Natural killer cell (primary cell): ENCODE measurements around the gene SELE. TPM values are rescaled to one million over a fixed set of nuclear protein-coding genes. Genes with fewer than 3 reads are reported as not detected.
"Not testable (repeated sequence)": the region's sequence is repeated elsewhere in the genome, so short reads cannot be mapped to it uniquely, and the experiment has no call there.

Experiments used
- ATAC-seq, 3 donors: fragments of 150-1000 bp in 2 of 3; fragments of 200-7000 bp in 1 of 3; cut with Tn5 transposase; 1 replicate in 1 of 3; 2 replicates in 2 of 3; pipeline ENCODE4 v1.10.0; 2021; ENCODE audit warnings: mild to moderate bottlenecking in 2 of 3, moderate library complexity in 2 of 3
- DNase-seq, 2 donors: peaks; one replicate each; pipeline versions ENCODE4 v3.0.0 to v3.0.0-alpha.2; 2013 to 2021; ENCODE audit warnings: mixed read lengths in 1 of 2
- H3K27ac ChIP-seq: one replicate; pipeline ENCODE4 v1.5.1; 2013; ENCODE audit warnings: mild to moderate bottlenecking, low read length
- H3K27me3 ChIP-seq: one replicate; pipeline ENCODE4 v1.6.1; 2013; ENCODE audit warnings: low read length; ENCODE audit not compliant: control insufficient read depth, insufficient read depth
- H3K36me3 ChIP-seq: one replicate; pipeline ENCODE4 v1.6.1; 2013; ENCODE audit warnings: low read length; ENCODE audit not compliant: control insufficient read depth, insufficient read depth
- H3K4me1 ChIP-seq: one replicate; pipeline ENCODE4 v1.6.1; 2013; ENCODE audit warnings: low read length; ENCODE audit not compliant: control insufficient read depth, insufficient read depth
- H3K4me3 ChIP-seq: one replicate; pipeline ENCODE4 v1.5.1; 2013; ENCODE audit warnings: low read length
- H3K9me3 ChIP-seq: one replicate; pipeline ENCODE4 v1.6.1; 2013; ENCODE audit warnings: low read length; ENCODE audit not compliant: control insufficient read depth, insufficient read depth
- H3K27ac Mint-ChIP-seq, 2 donors: one replicate each; pipeline ENCODE4 v1.8.0; 2022; ENCODE audit warnings: mild to moderate bottlenecking in 2 of 2, mixed read lengths in 2 of 2, moderate library complexity in 1 of 2
- H3K27me3 Mint-ChIP-seq, 2 donors: one replicate each; pipeline ENCODE4 v1.8.0; 2022; ENCODE audit warnings: low read depth in 2 of 2, mixed read lengths in 2 of 2
- H3K36me3 Mint-ChIP-seq: one replicate; pipeline ENCODE4 v1.8.0; 2022; ENCODE audit warnings: mixed read lengths
- H3K4me1 Mint-ChIP-seq, 2 donors: one replicate each; pipeline ENCODE4 v1.8.0; 2022; ENCODE audit warnings: mixed read lengths in 2 of 2
- H3K4me3 Mint-ChIP-seq: one replicate; pipeline ENCODE4 v1.8.0; 2022; ENCODE audit warnings: mild to moderate bottlenecking, moderate library complexity, mixed read lengths
- H3K9me3 Mint-ChIP-seq, 2 donors: one replicate each; pipeline ENCODE4 v1.8.0; 2022; ENCODE audit warnings: mixed read lengths in 2 of 2
- WGBS: methylation state at CpG from one replicate; pipeline ENCODE4 v1.1.7; 2013; ENCODE audit warnings: missing lambda C conversion rate; ENCODE audit not compliant: insufficient coverage; 5-methylcytosine and 5-hydroxymethylcytosine counted together
- intact Hi-C: fragments of 100-400 bp; cut with micrococcal nuclease; formaldehyde crosslinking; loops from one replicate; pipeline ENCODE4 v1.14.2; 2022
- total RNA-seq, 4 donors: library from RNA; stranded (reverse); fragments of 120-200 nt in 1 of 4; gene quantifications; one replicate each; pipeline versions ENCODE4 v1.2.3 to v1.2.4, GENCODE V29; 2013 to 2022
- TF ChIP-seq, protein P1 (sequence below): fragments of 200-600 bp; IDR thresholded peaks from one replicate; pipeline ENCODE4 v1.8.0; 2022; ENCODE audit warnings: antibody characterized with exemption

SELE gene
- total RNA-seq, 3 donors from 2014 or later (not counting 1 experiment from before 2014, with no cell fraction given) = not detected

DNA sequence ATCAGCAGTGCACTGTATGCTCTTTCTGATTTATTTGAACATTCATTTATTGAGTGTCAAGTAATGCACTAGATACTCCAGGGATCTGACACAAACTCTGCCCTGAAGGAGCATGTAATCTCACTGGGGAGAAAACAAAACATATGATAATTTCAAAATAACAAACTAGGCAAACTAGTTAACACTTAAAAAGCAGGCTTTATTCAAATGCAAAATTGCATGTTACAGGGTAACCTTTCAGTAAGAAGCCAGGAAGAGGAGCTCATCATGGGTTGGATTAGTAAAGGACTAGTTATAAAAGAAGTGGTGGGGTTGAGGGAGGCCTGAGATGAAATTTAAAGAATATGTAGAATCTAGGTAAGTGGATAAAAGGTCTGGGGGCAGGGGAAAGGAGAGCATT is 43.4 kb downstream of the SELE start:
- intact Hi-C loops = loop anchor here (5.0 to 10.0 kb wide), 3 partner anchors 202 to 1166 kb away; partner anchors contain the start of genes BLZF1, NME7 and SCYL3

DNA sequence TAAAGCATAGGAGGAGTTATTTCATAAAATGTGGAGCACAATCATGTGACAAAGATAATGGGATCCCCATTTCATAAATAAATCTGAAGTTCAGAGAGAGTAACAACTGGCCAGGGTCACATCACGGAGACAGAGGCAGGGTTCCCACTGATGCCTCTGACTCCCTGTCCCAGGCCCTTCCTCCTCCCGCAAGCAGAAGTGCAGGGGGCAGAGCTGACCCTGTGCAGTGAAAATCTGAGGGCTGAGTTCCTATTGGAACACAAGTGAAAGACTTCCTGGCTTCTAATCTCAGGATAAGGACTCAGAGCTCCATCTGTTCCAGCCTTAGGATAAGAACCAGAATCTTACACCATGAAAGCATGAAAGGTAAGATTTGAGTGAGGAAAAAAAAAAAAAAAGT is 44.5 kb downstream of the SELE start:
- peak overlapping the region; percentile 42 for H3K4me3 Mint-ChIP-seq
- H3K9me3 Mint-ChIP-seq = no peaks in the 10 kb centered on the region
- ATAC-seq (no peak), DNase-seq (no peak)
- peaks cover 33% of the 10 kb centered on the region for H3K4me1 ChIP-seq
- no peaks in the 10 kb centered on the region for H3K27me3 Mint-ChIP-seq
- WGBS = 89% methylated on average over 2 of the region's 2 CpGs
- TF ChIP-seq, protein P1, sequence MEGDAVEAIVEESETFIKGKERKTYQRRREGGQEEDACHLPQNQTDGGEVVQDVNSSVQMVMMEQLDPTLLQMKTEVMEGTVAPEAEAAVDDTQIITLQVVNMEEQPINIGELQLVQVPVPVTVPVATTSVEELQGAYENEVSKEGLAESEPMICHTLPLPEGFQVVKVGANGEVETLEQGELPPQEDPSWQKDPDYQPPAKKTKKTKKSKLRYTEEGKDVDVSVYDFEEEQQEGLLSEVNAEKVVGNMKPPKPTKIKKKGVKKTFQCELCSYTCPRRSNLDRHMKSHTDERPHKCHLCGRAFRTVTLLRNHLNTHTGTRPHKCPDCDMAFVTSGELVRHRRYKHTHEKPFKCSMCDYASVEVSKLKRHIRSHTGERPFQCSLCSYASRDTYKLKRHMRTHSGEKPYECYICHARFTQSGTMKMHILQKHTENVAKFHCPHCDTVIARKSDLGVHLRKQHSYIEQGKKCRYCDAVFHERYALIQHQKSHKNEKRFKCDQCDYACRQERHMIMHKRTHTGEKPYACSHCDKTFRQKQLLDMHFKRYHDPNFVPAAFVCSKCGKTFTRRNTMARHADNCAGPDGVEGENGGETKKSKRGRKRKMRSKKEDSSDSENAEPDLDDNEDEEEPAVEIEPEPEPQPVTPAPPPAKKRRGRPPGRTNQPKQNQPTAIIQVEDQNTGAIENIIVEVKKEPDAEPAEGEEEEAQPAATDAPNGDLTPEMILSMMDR = no peak
- intact Hi-C loops = no loop called here
- H3K36me3 ChIP-seq = peaks cover 9% of the 10 kb centered on the region
- no peaks in the 10 kb centered on the region for H3K9me3 ChIP-seq
- H3K27ac Mint-ChIP-seq = peak overlapping the region; percentile 8 to 19
- H3K4me1 Mint-ChIP-seq = peaks cover 41 to 45% of the 10 kb centered on the region in 2 donors
- H3K27ac ChIP-seq = peak overlapping the region; percentile 26
- H3K27me3 ChIP-seq = no peaks in the 10 kb centered on the region
- H3K36me3 Mint-ChIP-seq = no peaks in the 10 kb centered on the region
- H3K4me3 ChIP-seq = no peak overlapping the region

More for the DNA sequence above, 43.4 kb downstream of the SELE start:
- Mint-ChIP-seq H3K4me1 (peaks cover 52 to 56% of the 10 kb centered on the region in 2 donors), H3K9me3 (no peaks in the 10 kb centered on the region), H3K4me3 (peak overlapping the region; percentile 79), H3K27me3 (no peaks in the 10 kb centered on the region), H3K36me3 (no peaks in the 10 kb centered on the region), H3K27ac (peak overlapping the region; percentile 80 to 89)
- TF ChIP-seq, protein P1 = no peak
- H3K36me3 ChIP-seq = peaks cover 16% of the 10 kb centered on the region
- H3K27me3 ChIP-seq = no peaks in the 10 kb centered on the region
- H3K9me3 ChIP-seq = no peaks in the 10 kb centered on the region
- no peak for DNase-seq
- no peak for ATAC-seq
- peaks cover 44% of the 10 kb centered on the region for H3K4me1 ChIP-seq
- H3K27ac ChIP-seq = peak overlapping the region; percentile 74
- H3K4me3 ChIP-seq = no peak overlapping the region

DNA sequence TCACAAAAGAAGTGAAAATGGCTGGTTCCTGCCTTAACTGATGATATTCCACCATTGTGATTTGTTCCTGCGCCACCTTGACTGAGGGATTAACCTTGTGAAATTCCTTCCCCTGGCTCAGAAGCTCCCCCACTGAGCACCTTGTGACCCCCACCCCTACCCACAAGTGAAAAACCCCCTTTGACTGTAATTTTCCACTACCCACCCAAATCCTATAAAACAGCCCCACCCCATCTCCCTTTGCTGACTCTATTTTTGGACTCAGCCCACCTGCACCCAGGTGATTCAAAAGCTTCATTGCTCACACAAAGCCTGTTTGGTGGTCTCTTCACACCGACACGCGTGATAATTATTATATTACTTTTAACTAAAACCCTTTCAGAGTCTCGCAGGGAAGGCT is 45.5 kb downstream of the SELE start:
- peak overlapping the region in 1 of 2 donors; percentile 19 for H3K27ac Mint-ChIP-seq

GRCh38 chr1:169683661-169684060 is 50.2 kb downstream of the SELE start:
- ATAC-seq (no peak), DNase-seq (no peak)
- no peak overlapping the region for H3K4me3 Mint-ChIP-seq
- H3K9me3 Mint-ChIP-seq = no peaks in the 10 kb centered on the region
- Histone ChIP-seq H3K4me1 (peaks cover 19% of the 10 kb centered on the region), H3K9me3 (no peaks in the 10 kb centered on the region), H3K27ac (no peak overlapping the region), H3K27me3 (no peaks in the 10 kb centered on the region), H3K4me3 (no peak overlapping the region), H3K36me3 (no peaks in the 10 kb centered on the region)
- no peaks in the 10 kb centered on the region for H3K27me3 Mint-ChIP-seq
- H3K36me3 Mint-ChIP-seq = no peaks in the 10 kb centered on the region
- peaks cover 24 to 33% of the 10 kb centered on the region in 2 donors for H3K4me1 Mint-ChIP-seq
- 82% methylated on average over 3 of the region's 3 CpGs for WGBS
- no peak overlapping the region for H3K27ac Mint-ChIP-seq
- TF ChIP-seq, protein P1 = no peak
- intact Hi-C loops = no loop called here

More for the DNA sequence above, 45.5 kb downstream of the SELE start:
- H3K36me3 Mint-ChIP-seq, H3K9me3 ChIP-seq, H3K36me3 ChIP-seq, H3K27me3 Mint-ChIP-seq, H3K4me3 Mint-ChIP-seq, intact Hi-C loops, ATAC-seq, H3K9me3 Mint-ChIP-seq, H3K27me3 ChIP-seq, H3K4me3 ChIP-seq, DNase-seq: not testable (repeated sequence)
- Histone ChIP-seq H3K27ac (peak overlapping the region; percentile 26), H3K4me1 (peaks cover 28% of the 10 kb centered on the region)
- peaks cover 32 to 34% of the 10 kb centered on the region in 2 donors for H3K4me1 Mint-ChIP-seq
- 96% methylated on average over 5 of the region's 5 CpGs for WGBS

- H3K27ac Mint-ChIP-seq, H3K27me3 Mint-ChIP-seq, H3K9me3 Mint-ChIP-seq, H3K4me3 ChIP-seq, DNase-seq, H3K36me3 Mint-ChIP-seq, H3K9me3 ChIP-seq, H3K4me3 Mint-ChIP-seq, H3K36me3 ChIP-seq, H3K27me3 ChIP-seq, intact Hi-C loops, ATAC-seq: not testable (repeated sequence)
- Histone ChIP-seq H3K4me1 (peaks cover 14% of the 10 kb centered on the region), H3K27ac (peak overlapping the region; percentile 8)
- peaks cover 24 to 33% of the 10 kb centered on the region in 2 donors for H3K4me1 Mint-ChIP-seq
- 81% methylated on average over 4 of the region's 4 CpGs for WGBS
These were observed 50.7 kb downstream of the SELE start for GRCh38 chr1:169683168-169683567.
